Upper lobe of right lung (tissue), 1 donor: Measurements from ENCODE around the gene SRRD. TPM values are rescaled to one million over a fixed set of nuclear protein-coding genes. Genes with fewer than 3 reads are reported as not detected.
"Not testable (repeated sequence)": the region's sequence is repeated elsewhere in the genome, so short reads cannot be mapped to it uniquely, and the experiment has no call there.

Source experiments
- ATAC-seq: fragments of 200-7000 bp; cut with Tn5 transposase; one replicate; pipeline ENCODE4 v1.9.1; 2020; ENCODE audit warnings: mild to moderate bottlenecking, moderate library complexity
- DNase-seq: peaks from one replicate; pipeline ENCODE4 v3.0.0-alpha.2; 2020
- H3K27ac ChIP-seq: fragments of 200-600 bp; one replicate; pipeline ENCODE4 v1.8.0; 2022
- H3K27me3 ChIP-seq: fragments of 200-600 bp; one replicate; pipeline ENCODE4 v1.8.0; 2022; ENCODE audit warnings: mild to moderate bottlenecking
- H3K36me3 ChIP-seq: fragments of 200-600 bp; one replicate; pipeline ENCODE4 v1.8.0; 2022
- H3K4me1 ChIP-seq: fragments of 200-600 bp; one replicate; pipeline ENCODE4 v1.8.0; 2022
- H3K4me3 ChIP-seq: fragments of 200-600 bp; one replicate; pipeline ENCODE4 v1.8.0; 2022; ENCODE audit warnings: mild to moderate bottlenecking
- H3K9me3 ChIP-seq: fragments of 200-600 bp; one replicate; pipeline ENCODE4 v1.8.0; 2022
- CTCF ChIP-seq: fragments of 200-600 bp; IDR thresholded peaks from one replicate; pipeline ENCODE4 v1.8.0; 2022; ENCODE audit warnings: antibody characterized with exemption
- intact Hi-C: fragments of 100-400 bp; cut with DNase I; formaldehyde crosslinking; loops from one replicate; pipeline ENCODE4 v1.11.0; 2022
- total RNA-seq: library from RNA; stranded (reverse); fragmentation: NEBNext Ultra II Directional; extraction: Animal tissue kit (Norgen Biotek cat#: 25700); gene quantifications from one replicate; pipeline ENCODE4 v1.2.1, GENCODE V29; 2021
- donor health status: DM: no; HTN: yes; CAD: no; lungs with severe emphysema.

The SRRD gene
- total RNA-seq, 1 donor from 2014 or later: 14.6 TPM

- no peaks in the 10 kb centered on the region for H3K9me3 ChIP-seq
- no peak overlapping the region for H3K27ac ChIP-seq
- no peaks in the 10 kb centered on the region for H3K4me1 ChIP-seq
- intact Hi-C loops: no loop called here
- H3K36me3 ChIP-seq: peaks cover 43% of the 10 kb centered on the region
- H3K4me3 ChIP-seq: no peak overlapping the region
- no peaks in the 10 kb centered on the region for H3K27me3 ChIP-seq
- DNase-seq (no peak), ATAC-seq (no peak)
- TF ChIP-seq CTCF: no peak
These were observed 38.9 kb downstream of the SRRD start for GRCh38 chr22:26522592-26522991.

GRCh38 chr22:26524870-26525269 is 41.2 kb downstream of the SRRD start:
- ATAC-seq (no peak), DNase-seq (no peak)
- no peaks in the 10 kb centered on the region for H3K9me3 ChIP-seq
- no peak for TF ChIP-seq CTCF
- no peak overlapping the region for H3K4me3 ChIP-seq
- H3K27me3 ChIP-seq: no peaks in the 10 kb centered on the region
- peaks cover 53% of the 10 kb centered on the region for H3K36me3 ChIP-seq
- H3K27ac ChIP-seq: no peak overlapping the region
- peaks cover 4% of the 10 kb centered on the region for H3K4me1 ChIP-seq
- intact Hi-C loops: no loop called here

DNA sequence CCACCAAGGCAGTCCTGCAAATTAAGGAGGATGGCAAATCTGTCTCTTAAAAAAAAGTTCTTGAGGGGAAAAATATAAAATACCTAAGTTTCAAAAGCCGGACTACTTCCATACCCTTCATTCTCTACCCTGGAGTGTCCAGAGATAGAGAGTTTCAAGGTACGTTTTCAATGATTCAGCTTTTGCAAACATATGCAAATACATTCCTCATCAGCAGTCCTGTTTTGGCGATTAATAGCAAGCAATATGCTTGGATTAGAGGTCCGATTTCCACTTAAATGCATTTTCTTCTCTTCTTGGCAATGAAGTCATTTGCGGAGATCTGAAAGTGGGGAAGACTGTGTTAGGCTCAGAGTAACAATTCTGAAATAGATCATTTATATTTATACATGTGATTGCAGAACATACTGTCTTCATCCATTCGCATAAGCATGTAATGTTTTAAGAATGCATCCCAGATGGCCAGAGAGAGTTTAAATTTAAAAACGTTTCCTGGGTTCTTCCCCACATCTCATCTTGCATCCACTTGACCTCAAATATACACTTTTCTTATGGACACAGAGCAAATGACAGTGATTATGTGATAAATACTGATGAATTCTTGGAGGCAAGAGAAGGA is 42.4 kb downstream of the SRRD start:
- H3K9me3 ChIP-seq: no peaks in the 10 kb centered on the region
- H3K4me3 ChIP-seq: no peak overlapping the region
- DNase-seq (no peak), ATAC-seq (no peak)
- no peak for TF ChIP-seq CTCF
- intact Hi-C loops: no loop called here
- H3K27ac ChIP-seq: no peak overlapping the region
- H3K36me3 ChIP-seq: peaks cover 63% of the 10 kb centered on the region
- H3K27me3 ChIP-seq: no peaks in the 10 kb centered on the region
- peaks cover 6% of the 10 kb centered on the region for H3K4me1 ChIP-seq

- H3K9me3 ChIP-seq: no peaks in the 10 kb centered on the region
- ATAC-seq: no peak
- no peak overlapping the region for H3K27ac ChIP-seq
- intact Hi-C loops: no loop called here
- no peak for DNase-seq
- H3K4me3 ChIP-seq: no peak overlapping the region
- H3K4me1 ChIP-seq: peaks cover 6% of the 10 kb centered on the region
- H3K36me3 ChIP-seq: peaks cover 73% of the 10 kb centered on the region
- H3K27me3 ChIP-seq: no peaks in the 10 kb centered on the region
- no peak for TF ChIP-seq CTCF
These were observed 43.5 kb downstream of the SRRD start for GRCh38 chr22:26527167-26527566.

- Histone ChIP-seq H3K4me1 (peaks cover 6% of the 10 kb centered on the region), H3K27ac (no peak overlapping the region), H3K36me3 (peaks cover 80% of the 10 kb centered on the region), H3K9me3 (no peaks in the 10 kb centered on the region), H3K27me3 (no peaks in the 10 kb centered on the region), H3K4me3 (no peak overlapping the region)
- DNase-seq (no peak), ATAC-seq (no peak)
- no peak for TF ChIP-seq CTCF
- intact Hi-C loops: no loop called here
These were observed 44.1 kb downstream of the SRRD start for GRCh38 chr22:26527574-26528465.

DNA sequence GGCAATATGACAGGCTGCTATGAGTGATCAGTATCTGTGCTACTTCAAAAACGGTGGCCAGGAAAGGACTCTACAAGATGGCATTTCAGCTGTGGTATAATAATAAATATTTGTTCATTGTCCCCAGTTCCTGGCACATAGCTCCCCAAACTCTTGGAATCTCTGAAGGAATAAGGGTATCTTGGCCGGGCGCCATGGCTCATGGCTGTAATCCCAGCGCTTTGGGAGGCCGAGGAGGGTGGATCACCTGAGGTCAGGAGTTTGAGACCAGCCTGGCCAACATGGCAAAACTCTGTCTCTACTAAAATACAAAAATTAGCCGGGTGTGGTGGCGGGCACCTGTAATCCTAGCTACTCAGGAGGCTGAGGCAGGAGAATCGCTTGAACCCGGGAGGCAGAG is 44.8 kb downstream of the SRRD start:
- H3K9me3 ChIP-seq, H3K4me3 ChIP-seq, DNase-seq, ATAC-seq, H3K4me1 ChIP-seq, intact Hi-C loops, H3K27ac ChIP-seq, H3K27me3 ChIP-seq: not testable (repeated sequence)
- H3K36me3 ChIP-seq: peaks cover 82% of the 10 kb centered on the region
